MG63 (cell line): Measurements from ENCODE around the gene CDC42BPB. TPM values are rescaled to one million over a fixed set of nuclear protein-coding genes. Genes with fewer than 3 reads are reported as not detected.

Experiments used
- DNase-seq: peaks from one replicate; pipeline ENCODE4 v3.0.0-alpha.2; 2020
- H3K27me3 ChIP-seq: fragments of 250-450 bp; sonication (Bioruptor Pico); 2 replicates; pipeline ENCODE4 v1.5.1; 2020; ENCODE audit warnings: mild to moderate bottlenecking, moderate library complexity
- H3K36me3 ChIP-seq: fragments of 250-450 bp; sonication (Bioruptor Pico); 2 replicates; pipeline ENCODE4 v1.5.1; 2020; ENCODE audit warnings: mild to moderate bottlenecking, moderate library complexity
- H3K4me3 ChIP-seq: fragments of 250-450 bp; sonication (Bioruptor Pico); 2 replicates; pipeline ENCODE4 v1.5.1; 2020; ENCODE audit warnings: mild to moderate bottlenecking, moderate library complexity
- H3K9me3 ChIP-seq: fragments of 250-450 bp; sonication (Bioruptor Pico); 2 replicates; pipeline ENCODE4 v1.5.1; 2020; ENCODE audit warnings: mild to moderate bottlenecking, moderate library complexity
- total RNA-seq: library from RNA; depleted of rRNA; stranded (reverse); fragments of >200 nt; shearing (Covaris generic); gene quantifications from 2 replicates; pipeline ENCODE4 v1.2.3, GENCODE V29; 2014; ENCODE audit warnings: low replicate concordance

Gene CDC42BPB
- total RNA-seq, 1 experiment from 2014 or later: 11.7 TPM

- Histone ChIP-seq H3K36me3 (peaks cover 21% of the 10 kb centered on the region), H3K9me3 (no peaks in the 10 kb centered on the region), H3K4me3 (no peak overlapping the region), H3K27me3 (no peaks in the 10 kb centered on the region)
- DNase-seq: no peak
Observed at GRCh38 chr14:102973706-102974285, 83.6 kb downstream of the CDC42BPB start.

DNA sequence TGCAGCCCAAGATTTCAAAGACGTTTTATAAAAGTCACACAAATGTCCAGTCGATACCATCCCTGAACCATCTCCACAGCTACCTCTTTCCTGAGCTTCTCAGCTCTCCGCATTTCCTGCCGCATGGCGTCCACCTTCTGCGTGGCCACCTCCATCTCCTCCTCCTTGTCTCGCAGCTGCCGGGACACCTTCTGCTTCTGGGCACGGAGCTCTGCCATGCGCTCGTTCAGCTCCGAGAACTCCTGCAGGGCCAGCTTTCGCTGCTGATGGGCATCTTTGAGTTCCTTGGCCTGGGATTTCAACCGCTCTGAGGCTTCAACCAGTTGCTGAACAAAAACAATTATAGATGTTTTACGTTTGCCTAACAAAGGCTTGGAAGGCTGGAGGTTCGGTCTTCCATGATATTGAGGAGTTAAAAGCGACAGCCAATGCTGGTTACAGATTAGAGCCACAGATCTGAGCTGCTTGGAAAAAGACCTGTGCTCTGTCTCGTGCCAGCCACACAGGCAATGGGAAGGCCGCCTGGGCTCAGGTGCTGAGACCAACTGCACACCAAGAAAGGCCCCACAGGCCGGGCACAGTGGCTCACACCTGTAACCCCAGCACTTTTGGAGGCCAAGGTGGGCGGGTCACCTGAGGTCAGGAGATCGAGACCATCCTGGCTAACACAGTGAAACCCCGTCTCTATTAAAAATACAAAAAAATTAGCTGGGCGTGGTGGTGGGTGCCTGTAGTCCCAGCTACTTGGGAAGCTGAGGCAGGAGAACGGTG, 85.3 kb downstream of the CDC42BPB start:
- Histone ChIP-seq H3K9me3 (no peaks in the 10 kb centered on the region), H3K27me3 (no peaks in the 10 kb centered on the region), H3K4me3 (no peak overlapping the region), H3K36me3 (peaks cover 19% of the 10 kb centered on the region)
- DNase-seq: no peak

DNA sequence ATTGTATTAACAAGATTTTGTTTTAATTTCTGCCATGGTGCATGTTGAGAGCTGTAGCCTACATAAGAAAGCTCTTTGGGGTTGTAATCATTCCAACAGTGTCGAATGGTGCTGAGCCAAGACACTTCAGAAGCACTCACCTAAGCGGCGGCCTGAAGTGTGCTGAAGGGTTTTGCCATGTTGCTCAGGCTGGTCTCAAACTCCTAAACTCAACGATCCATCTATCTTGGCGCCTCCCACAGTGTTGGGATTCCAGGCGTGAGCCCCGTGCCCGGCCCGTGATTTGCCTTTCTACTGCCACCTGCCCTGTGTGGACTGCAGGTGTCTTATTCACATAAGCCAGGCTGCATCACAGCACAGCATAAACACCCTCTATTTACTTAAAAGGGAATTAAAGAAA, 86.0 kb downstream of the CDC42BPB start:
- DNase-seq: no peak
- Histone ChIP-seq H3K9me3 (no peaks in the 10 kb centered on the region), H3K27me3 (no peaks in the 10 kb centered on the region), H3K36me3 (peaks cover 19% of the 10 kb centered on the region), H3K4me3 (no peak overlapping the region)

DNA sequence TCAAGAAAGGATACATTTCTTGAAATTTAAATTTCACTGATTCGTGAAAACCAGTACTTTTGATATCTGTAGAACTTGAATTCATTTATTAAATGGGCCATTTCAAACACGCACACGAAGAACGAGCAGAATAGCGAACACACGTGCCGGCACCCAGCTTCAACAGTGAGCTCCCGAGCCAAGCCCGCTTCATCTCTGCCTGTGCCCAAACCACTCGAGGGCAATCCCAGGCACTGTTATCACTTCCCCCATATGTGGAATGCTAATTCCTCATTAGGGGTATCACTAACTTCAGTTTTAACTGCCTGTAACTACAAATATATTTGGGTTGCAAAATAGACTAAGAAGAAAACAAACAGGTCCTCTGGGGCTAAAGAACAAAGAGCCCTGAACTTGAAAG, 86.9 kb downstream of the CDC42BPB start:
- H3K36me3 ChIP-seq: peaks cover 22% of the 10 kb centered on the region
- H3K9me3 ChIP-seq: no peaks in the 10 kb centered on the region
- no peaks in the 10 kb centered on the region for H3K27me3 ChIP-seq
- H3K4me3 ChIP-seq: no peak overlapping the region
- DNase-seq: no peak

DNA sequence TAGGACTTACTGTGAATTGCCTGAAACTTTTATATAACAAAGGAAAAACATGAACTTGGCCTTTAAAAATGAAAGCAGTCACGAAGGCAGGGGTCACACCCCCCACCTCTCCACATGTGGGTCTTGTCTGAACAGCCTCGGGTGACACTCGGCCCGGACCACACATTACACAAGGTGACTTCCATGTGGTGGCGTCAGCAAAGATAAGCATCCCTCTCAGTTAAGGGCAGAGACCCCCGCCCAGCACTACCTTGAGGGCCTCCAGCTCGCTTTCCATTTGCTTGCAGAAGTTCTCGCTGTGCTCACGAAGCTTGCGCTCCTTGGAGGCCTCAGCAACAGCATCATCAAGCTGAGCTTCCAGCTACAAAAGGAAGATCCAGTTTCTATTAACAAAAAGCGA, 87.4 kb downstream of the CDC42BPB start:
- no peaks in the 10 kb centered on the region for H3K9me3 ChIP-seq
- no peak for DNase-seq
- H3K27me3 ChIP-seq: no peaks in the 10 kb centered on the region
- no peak overlapping the region for H3K4me3 ChIP-seq
- H3K36me3 ChIP-seq: peaks cover 22% of the 10 kb centered on the region

DNA sequence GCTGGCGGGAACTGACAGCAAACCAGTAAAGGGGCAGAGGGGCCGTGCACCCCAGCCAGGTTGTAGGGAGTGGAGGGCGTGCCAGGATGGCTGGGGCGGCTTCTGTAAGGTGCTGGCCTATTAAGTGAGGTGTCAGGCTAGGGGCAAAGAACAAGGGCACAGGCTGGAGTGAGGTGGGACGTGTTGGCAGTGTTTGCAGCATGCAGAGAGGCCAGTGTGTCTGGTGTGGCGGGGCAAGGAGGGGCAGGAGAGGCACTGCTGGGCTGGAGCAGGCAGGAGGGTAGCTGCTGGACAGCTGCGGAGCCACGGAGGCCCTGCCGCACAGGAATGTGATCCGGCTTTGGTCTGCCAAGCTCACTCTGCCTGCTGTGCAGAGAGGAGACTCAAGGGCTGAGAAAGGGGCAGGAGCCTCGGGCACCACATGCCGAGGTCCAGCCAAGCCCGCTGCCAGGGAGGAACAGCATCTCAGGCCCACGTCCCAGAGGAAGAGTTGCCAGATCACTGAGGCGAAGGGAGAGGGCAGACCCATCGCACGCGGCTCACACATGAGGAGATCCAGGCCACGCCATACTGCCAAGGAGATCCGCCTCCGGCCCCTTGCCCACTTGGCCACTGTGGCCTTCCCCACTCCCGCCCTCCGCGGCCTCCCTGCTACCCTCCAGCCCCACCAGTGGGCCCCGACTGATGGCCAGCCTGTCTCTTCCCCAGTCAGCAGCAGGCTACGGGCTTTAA, 88.1 kb downstream of the CDC42BPB start:
- no peaks in the 10 kb centered on the region for H3K9me3 ChIP-seq
- peaks cover 19% of the 10 kb centered on the region for H3K36me3 ChIP-seq
- no peak for DNase-seq

GRCh38 chr14:102968306-102968705, 89.0 kb downstream of the CDC42BPB start:
- peaks cover 19% of the 10 kb centered on the region for H3K36me3 ChIP-seq
- no peak overlapping the region for H3K4me3 ChIP-seq
- no peaks in the 10 kb centered on the region for H3K9me3 ChIP-seq
- DNase-seq: no peak
- H3K27me3 ChIP-seq: no peaks in the 10 kb centered on the region

More for the DNA sequence above, 88.1 kb downstream of the CDC42BPB start:
- Histone ChIP-seq H3K4me3 (no peak overlapping the region), H3K27me3 (no peaks in the 10 kb centered on the region)

DNA sequence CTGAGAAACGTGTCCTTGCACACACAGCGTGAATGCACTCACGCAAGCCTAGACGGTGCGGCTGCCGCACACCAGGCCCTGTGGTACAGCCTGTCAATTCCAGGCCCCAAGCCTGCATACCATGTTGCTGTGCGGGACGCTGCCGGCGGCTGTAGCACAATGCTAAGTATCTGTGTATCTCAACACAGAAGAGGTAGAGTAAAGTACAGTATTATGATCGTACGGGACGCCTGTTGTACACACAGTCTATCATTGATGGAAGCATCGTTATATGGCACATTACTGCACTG, 89.9 kb downstream of the CDC42BPB start:
- Histone ChIP-seq H3K9me3 (no peaks in the 10 kb centered on the region), H3K4me3 (no peak overlapping the region), H3K27me3 (no peaks in the 10 kb centered on the region), H3K36me3 (peaks cover 19% of the 10 kb centered on the region)
- no peak for DNase-seq

DNA sequence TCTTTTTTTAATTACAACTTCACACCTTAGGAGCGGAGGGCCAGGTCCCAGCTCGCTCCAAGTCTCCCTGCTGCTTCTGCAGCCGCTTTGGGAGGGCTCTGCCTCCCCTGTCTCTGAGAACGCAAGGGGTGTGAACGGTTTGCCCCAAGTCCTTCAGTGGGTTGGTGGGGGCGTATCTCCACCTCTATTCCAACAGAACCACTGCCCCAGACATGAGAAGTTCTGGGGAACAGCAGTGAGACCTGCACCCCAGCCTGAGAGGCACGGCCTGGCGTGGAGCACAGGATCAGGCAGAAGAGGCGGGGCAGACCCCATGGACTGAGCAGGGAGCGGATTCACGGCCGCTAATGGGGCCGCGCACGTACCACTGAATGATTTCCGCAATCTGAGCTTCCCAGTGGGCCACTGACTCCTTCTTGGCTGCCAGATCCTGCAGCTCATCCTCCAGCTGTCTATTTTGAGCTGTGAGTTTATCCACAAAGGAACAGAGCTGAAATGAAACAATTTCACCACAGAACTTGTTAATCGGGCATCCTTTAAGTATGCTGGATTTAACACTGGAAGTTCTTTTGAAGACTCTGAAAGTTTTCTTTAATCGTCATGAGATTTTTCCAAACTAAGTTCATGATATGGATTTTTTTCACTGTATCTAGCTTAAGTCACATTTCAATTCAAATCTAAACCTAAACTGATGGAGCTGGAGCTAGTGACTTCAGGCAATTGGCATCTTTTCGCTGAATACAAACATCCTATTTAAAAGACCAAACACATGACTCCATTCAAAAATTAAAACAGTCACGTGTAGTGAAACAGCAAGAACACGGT, 90.5 kb downstream of the CDC42BPB start:
- DNase-seq: no peak
- no peaks in the 10 kb centered on the region for H3K27me3 ChIP-seq
- H3K9me3 ChIP-seq: no peaks in the 10 kb centered on the region
- no peak overlapping the region for H3K4me3 ChIP-seq
- H3K36me3 ChIP-seq: peaks cover 15% of the 10 kb centered on the region

DNA sequence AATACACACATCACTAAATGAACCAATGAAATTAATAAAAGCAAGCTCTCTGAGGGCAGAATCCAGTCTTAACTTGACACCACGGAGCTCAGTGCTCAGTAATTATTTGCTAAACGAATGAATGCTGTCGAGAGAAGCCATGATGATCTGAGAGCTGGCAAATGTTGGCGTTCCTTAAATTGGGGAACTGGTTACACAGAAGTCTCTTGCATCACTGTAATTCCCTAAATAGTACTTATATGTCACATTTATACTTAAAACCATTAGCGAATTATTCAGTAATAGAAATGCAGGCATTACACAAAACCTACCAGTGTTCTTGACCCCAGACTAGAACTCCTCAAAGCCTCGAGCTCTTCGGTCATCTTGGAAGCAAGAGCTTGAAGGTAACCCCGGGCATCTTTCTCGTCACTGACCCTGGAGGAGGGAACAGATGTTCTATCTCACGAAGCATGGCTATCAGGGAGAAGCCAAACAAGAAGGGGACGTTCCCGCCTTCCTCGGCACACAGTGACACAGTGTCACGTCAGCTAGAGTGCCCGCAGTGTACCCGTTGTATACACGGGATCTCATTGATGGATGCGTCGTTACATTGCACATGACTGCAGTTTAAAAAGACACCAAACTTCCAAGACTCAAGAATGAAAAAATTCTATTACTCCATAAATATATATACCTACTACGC, 91.2 kb downstream of the CDC42BPB start:
- Histone ChIP-seq H3K27me3 (no peaks in the 10 kb centered on the region), H3K9me3 (no peaks in the 10 kb centered on the region), H3K36me3 (peaks cover 7% of the 10 kb centered on the region), H3K4me3 (no peak overlapping the region)
- no peak for DNase-seq

GRCh38 chr14:102965282-102965681, 92.1 kb downstream of the CDC42BPB start:
- Histone ChIP-seq H3K27me3 (no peaks in the 10 kb centered on the region), H3K4me3 (no peak overlapping the region), H3K9me3 (no peaks in the 10 kb centered on the region), H3K36me3 (peaks cover 6% of the 10 kb centered on the region)
- DNase-seq: no peak

DNA sequence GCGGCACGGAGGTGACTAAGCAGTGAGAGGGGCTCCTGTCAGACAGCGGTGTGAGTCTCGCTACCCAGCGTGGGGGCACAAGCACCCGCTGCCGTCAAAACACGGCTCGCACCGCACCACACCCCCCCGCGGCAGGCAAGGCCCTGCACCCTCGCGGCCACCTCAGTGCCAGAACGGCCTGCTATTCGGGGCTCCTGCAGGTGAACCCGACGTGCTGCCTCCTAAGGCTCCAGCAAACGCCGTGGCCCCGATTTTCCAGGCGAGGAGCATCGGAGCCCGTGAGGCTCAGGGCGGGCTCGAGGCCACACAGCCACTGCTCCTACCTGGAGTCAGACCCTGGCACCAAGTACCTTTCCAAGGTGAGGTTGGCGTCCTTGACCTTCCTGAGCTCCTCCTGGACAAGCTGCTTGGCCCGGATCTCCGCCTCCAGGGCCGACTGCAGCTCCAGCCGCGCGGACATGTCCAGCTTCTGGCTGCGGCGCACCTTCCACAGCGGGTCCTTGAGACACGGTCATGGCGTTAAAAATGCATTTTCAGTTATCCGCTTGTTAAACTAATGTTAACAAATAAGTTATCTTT, 93.1 kb downstream of the CDC42BPB start:
- no peaks in the 10 kb centered on the region for H3K9me3 ChIP-seq
- H3K27me3 ChIP-seq: no peaks in the 10 kb centered on the region
- H3K4me3 ChIP-seq: no peak overlapping the region
- no peak for DNase-seq
- H3K36me3 ChIP-seq: peaks cover 6% of the 10 kb centered on the region

- H3K9me3 ChIP-seq: no peaks in the 10 kb centered on the region
- no peaks in the 10 kb centered on the region for H3K27me3 ChIP-seq
- H3K36me3 ChIP-seq: peaks cover 7% of the 10 kb centered on the region; the same call in 1 of the 2 replicates
- H3K4me3 ChIP-seq: no peak overlapping the region
- DNase-seq: no peak
Observed at GRCh38 chr14:102962111-102962627, 95.2 kb downstream of the CDC42BPB start.

- Histone ChIP-seq H3K9me3 (no peaks in the 10 kb centered on the region), H3K4me3 (no peak overlapping the region), H3K27me3 (no peaks in the 10 kb centered on the region), H3K36me3 (peaks cover 4% of the 10 kb centered on the region)
- DNase-seq: no peak
Observed at GRCh38 chr14:102958461-102958860, 98.9 kb downstream of the CDC42BPB start.

- no peak for DNase-seq
- Histone ChIP-seq H3K4me3 (no peak overlapping the region), H3K27me3 (no peaks in the 10 kb centered on the region), H3K9me3 (no peaks in the 10 kb centered on the region), H3K36me3 (peaks cover 4% of the 10 kb centered on the region)
Observed at GRCh38 chr14:102957222-102957621, 100.1 kb downstream of the CDC42BPB start.
